ENCODE measurements around the gene HPSE2.
A peak's percentile ranks its signal among the peaks of the same experiment; 100 is the strongest.

Gene HPSE2

GRCh38 chr10:98456043-98456570, 779.5 kb downstream of the HPSE2 start:
- no peak for DNase-seq

- no peak for DNase-seq
Measured at GRCh38 chr10:98453729-98454128, 781.9 kb downstream of the HPSE2 start.

- DNase-seq, result no peak
Measured at GRCh38 chr10:98450618-98451017, 785.0 kb downstream of the HPSE2 start.

- DNase-seq, result no peak
Measured at GRCh38 chr10:98449287-98449686, 786.4 kb downstream of the HPSE2 start.

GRCh38 chr10:98446661-98447221, 788.9 kb downstream of the HPSE2 start, which contains the start of gene HPS1:
HPS1 (minus strand) TSS chr10:98446935; CDS start chr10:98443240, 3,695 bp downstream.
- DNase-seq, result peak in 1 of 2 experiments; percentile 54

- no peak for DNase-seq
Measured at GRCh38 chr10:98446151-98446660, 789.4 kb downstream of the HPSE2 start.

- no peak for DNase-seq
Measured at GRCh38 chr10:98445200-98445812, 790.3 kb downstream of the HPSE2 start.

- no peak for DNase-seq
Measured at GRCh38 chr10:98444314-98445006, 791.2 kb downstream of the HPSE2 start.

- no peak for DNase-seq
Measured at GRCh38 chr10:98438715-98439114, 796.9 kb downstream of the HPSE2 start.

- no peak for DNase-seq
Measured at GRCh38 chr10:98436704-98437103, 798.9 kb downstream of the HPSE2 start.

GRCh38 chr10:98435178-98435577, 800.5 kb downstream of the HPSE2 start:
- no peak for DNase-seq

GRCh38 chr10:98433881-98434732, 801.5 kb downstream of the HPSE2 start:
- no peak for DNase-seq

GRCh38 chr10:98433371-98433770, 802.3 kb downstream of the HPSE2 start:
- no peak for DNase-seq

GRCh38 chr10:98432330-98432729, 803.3 kb downstream of the HPSE2 start:
- DNase-seq, result no peak

GRCh38 chr10:98431016-98431415, 804.6 kb downstream of the HPSE2 start:
- no peak for DNase-seq

GRCh38 chr10:98430427-98430826, 805.2 kb downstream of the HPSE2 start:
- DNase-seq, result no peak

GRCh38 chr10:98429320-98430072, 806.2 kb downstream of the HPSE2 start:
- DNase-seq, result no peak

GRCh38 chr10:98427011-98427515, 808.6 kb downstream of the HPSE2 start:
- DNase-seq, result no peak

GRCh38 chr10:98425511-98426352, 809.9 kb downstream of the HPSE2 start:
- DNase-seq, result peak in 1 of 2 experiments; percentile 6

All from NCI-H524 (cell line).